ENCODE measurements around the gene MFAP5.

- TF ChIP-seq POLR2AphosphoS5 (IDR thresholded peaks at IDR 0.05; ENCODE audit: low read depth, low read length) (no peak), MAX (IDR thresholded peaks at IDR 0.05) (no peak), CEBPB (IDR thresholded peaks at IDR 0.05; ENCODE audit: low read depth) (no peak), SIN3A (IDR thresholded peaks at IDR 0.05; ENCODE audit: low read depth) (no peak), CTCF (IDR thresholded peaks at IDR 0.05 in 2 of 3, conservative IDR thresholded peaks at IDR 0.05 in 1 of 3; ENCODE audit: borderline replicate concordance in 1 of 3, insufficient read depth in 1 of 3, low read depth in 2 of 3, low read length in 2 of 3) (no peak), FOSL1 (IDR thresholded peaks at IDR 0.05; ENCODE audit: low read depth) (no peak), SP1 (IDR thresholded peaks at IDR 0.05; ENCODE audit: low read depth) (no peak)
Observed at GRCh38 chr12:8630131-8630530, 32.5 kb downstream of the MFAP5 start.
